Osteocyte (in vitro differentiated cells): Measurements from ENCODE around the gene GMPPB. TPM values are rescaled to one million over a fixed set of nuclear protein-coding genes. Genes with fewer than 3 reads are reported as not detected.

ENCODE experiments used
- DNase-seq: peaks from one replicate; pipeline ENCODE4 v3.0.0; 2021; ENCODE audit warnings: mixed read lengths; ENCODE audit not compliant: unreplicated experiment; ENCODE audit errors: extremely low spot score
- H3K27ac Mint-ChIP-seq: one replicate; pipeline ENCODE4 v1.8.0; 2021; ENCODE audit warnings: mild to moderate bottlenecking, mixed read lengths; ENCODE audit not compliant: unreplicated experiment
- H3K27me3 Mint-ChIP-seq: one replicate; pipeline ENCODE4 v1.8.0; 2021; ENCODE audit warnings: mixed read lengths; ENCODE audit not compliant: unreplicated experiment
- H3K36me3 Mint-ChIP-seq: one replicate; pipeline ENCODE4 v1.8.0; 2021; ENCODE audit warnings: mixed read lengths; ENCODE audit not compliant: unreplicated experiment
- H3K4me1 Mint-ChIP-seq: one replicate; pipeline ENCODE4 v1.8.0; 2021; ENCODE audit warnings: mixed read lengths; ENCODE audit not compliant: unreplicated experiment
- H3K4me3 Mint-ChIP-seq: one replicate; pipeline ENCODE4 v1.8.0; 2021; ENCODE audit warnings: mild to moderate bottlenecking, moderate library complexity, mixed read lengths; ENCODE audit not compliant: unreplicated experiment
- H3K9me3 Mint-ChIP-seq: one replicate; pipeline ENCODE4 v1.8.0; 2021; ENCODE audit warnings: mixed read lengths; ENCODE audit not compliant: unreplicated experiment
- CTCF ChIP-seq: fragments of 200-600 bp; sonication (generic); IDR thresholded peaks from 2 replicates; pipeline ENCODE4 v1.5.0; 2021; ENCODE audit warnings: antibody characterized with exemption, mild to moderate bottlenecking, moderate library complexity
- total RNA-seq: library from RNA; stranded (reverse); gene quantifications from 2 replicates; pipeline ENCODE4 v1.2.1, GENCODE V29; 2021

The GMPPB gene
- total RNA-seq, 1 donor from 2014 or later = 27.5 TPM

GRCh38 chr3:49763981-49764380 lies 40.2 kb upstream of the GMPPB start:
- no peak overlapping the region for H3K4me3 Mint-ChIP-seq
- H3K9me3 Mint-ChIP-seq = no peaks in the 10 kb centered on the region
- H3K27ac Mint-ChIP-seq = no peak overlapping the region
- H3K36me3 Mint-ChIP-seq = peaks cover 7% of the 10 kb centered on the region
- H3K27me3 Mint-ChIP-seq = no peaks in the 10 kb centered on the region
- TF ChIP-seq CTCF = no peak
- DNase-seq = no peak
- no peaks in the 10 kb centered on the region for H3K4me1 Mint-ChIP-seq

- H3K36me3 Mint-ChIP-seq = peaks cover 7% of the 10 kb centered on the region
- H3K27me3 Mint-ChIP-seq = no peaks in the 10 kb centered on the region
Measured at GRCh38 chr3:49761661-49762060, 37.9 kb upstream of the GMPPB start.

GRCh38 chr3:49759226-49759625 lies 35.5 kb upstream of the GMPPB start:
- Mint-ChIP-seq H3K9me3 (no peaks in the 10 kb centered on the region), H3K4me1 (peaks cover 12% of the 10 kb centered on the region), H3K27me3 (no peaks in the 10 kb centered on the region), H3K36me3 (peaks cover 1% of the 10 kb centered on the region), H3K27ac (no peak overlapping the region), H3K4me3 (no peak overlapping the region)
- DNase-seq = no peak
- TF ChIP-seq CTCF = no peak

More at GRCh38 chr3:49761661-49762060, 37.9 kb upstream of the GMPPB start:
- peak; percentile 25 for DNase-seq
- no peak overlapping the region for H3K27ac Mint-ChIP-seq
- H3K4me1 Mint-ChIP-seq = peaks cover 2% of the 10 kb centered on the region
- no peak for TF ChIP-seq CTCF
- no peak overlapping the region for H3K4me3 Mint-ChIP-seq
- no peaks in the 10 kb centered on the region for H3K9me3 Mint-ChIP-seq

- TF ChIP-seq CTCF = no peak
- Mint-ChIP-seq H3K36me3 (peaks cover 2% of the 10 kb centered on the region), H3K27ac (no peak overlapping the region)
Measured at GRCh38 chr3:49757197-49757596, 33.4 kb upstream of the GMPPB start.

GRCh38 chr3:49756036-49756435 lies 32.3 kb upstream of the GMPPB start:
- Mint-ChIP-seq H3K27me3 (no peaks in the 10 kb centered on the region), H3K4me1 (peaks cover 26% of the 10 kb centered on the region), H3K4me3 (no peak overlapping the region), H3K9me3 (no peaks in the 10 kb centered on the region), H3K36me3 (peaks cover 2% of the 10 kb centered on the region), H3K27ac (no peak overlapping the region)
- TF ChIP-seq CTCF = no peak
- peak; percentile 3 for DNase-seq

More at GRCh38 chr3:49757197-49757596, 33.4 kb upstream of the GMPPB start:
- peak; percentile 15 for DNase-seq
- H3K27me3 Mint-ChIP-seq = no peaks in the 10 kb centered on the region
- H3K4me1 Mint-ChIP-seq = peaks cover 21% of the 10 kb centered on the region
- no peak overlapping the region for H3K4me3 Mint-ChIP-seq
- no peaks in the 10 kb centered on the region for H3K9me3 Mint-ChIP-seq
